GM20000 (cell line): ENCODE data around the gene YEATS2.

Source experiments
- DNase-seq: peaks from one replicate; pipeline ENCODE4 v3.0.0; 2012; ENCODE audit warnings: low spot score
- CTCF ChIP-seq: IDR thresholded peaks from 2 replicates; pipeline ENCODE4 v1.5.1; 2012; ENCODE audit warnings: mild to moderate bottlenecking, control low read depth; ENCODE audit errors: extremely low read depth, missing control alignments

The YEATS2 gene

DNA sequence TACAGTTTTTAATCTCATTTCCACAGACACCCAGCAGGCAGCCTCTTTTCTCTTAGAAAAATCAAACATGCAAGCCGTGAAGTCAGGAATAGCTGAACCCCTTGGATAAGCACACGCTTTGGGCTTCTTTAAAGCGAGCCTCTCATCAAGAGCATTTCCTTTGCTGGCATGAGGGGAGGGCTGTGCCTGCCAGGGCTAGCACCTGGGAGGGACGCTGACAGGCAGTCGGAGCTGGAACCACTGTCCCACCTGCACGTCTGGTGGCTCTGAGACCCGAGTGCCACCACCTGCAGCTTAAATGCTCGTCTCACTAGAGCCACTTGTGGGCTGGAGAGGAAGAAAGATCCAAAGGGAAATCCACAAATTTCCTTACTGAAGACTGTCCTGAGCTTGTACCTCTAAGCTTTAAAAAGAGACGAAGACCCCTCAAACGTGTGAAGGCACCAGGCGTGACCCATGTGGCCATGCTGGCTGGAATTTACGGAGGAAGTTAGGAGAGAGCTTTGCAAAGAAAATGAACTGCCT, 118.4 kb downstream of the YEATS2 start:
- no peak for DNase-seq
- TF ChIP-seq CTCF, result no peak

- DNase-seq, result no peak
- no peak for TF ChIP-seq CTCF
Observed at GRCh38 chr3:183816681-183817510, 119.3 kb downstream of the YEATS2 start.

DNA sequence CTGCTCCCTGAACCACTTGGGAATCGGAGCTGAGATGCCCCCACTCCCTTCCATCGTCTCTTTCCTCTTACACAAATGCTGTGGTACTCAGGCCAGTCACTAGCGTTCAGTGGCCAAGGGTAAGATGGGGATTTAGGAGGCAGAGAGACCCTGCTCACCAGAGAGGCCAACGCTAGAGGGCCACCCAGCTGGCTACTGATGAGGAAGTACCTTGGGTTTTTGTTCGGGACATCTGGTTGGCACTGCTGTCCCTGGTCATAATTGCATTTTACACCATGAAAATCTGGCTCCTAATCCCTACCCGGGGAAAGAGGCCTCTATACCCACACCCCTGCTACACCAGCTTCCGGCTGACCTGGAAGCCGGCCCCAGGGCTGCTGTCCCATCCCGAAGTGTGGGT, 120.0 kb downstream of the YEATS2 start:
- TF ChIP-seq CTCF, result no peak
- DNase-seq, result no peak

DNA sequence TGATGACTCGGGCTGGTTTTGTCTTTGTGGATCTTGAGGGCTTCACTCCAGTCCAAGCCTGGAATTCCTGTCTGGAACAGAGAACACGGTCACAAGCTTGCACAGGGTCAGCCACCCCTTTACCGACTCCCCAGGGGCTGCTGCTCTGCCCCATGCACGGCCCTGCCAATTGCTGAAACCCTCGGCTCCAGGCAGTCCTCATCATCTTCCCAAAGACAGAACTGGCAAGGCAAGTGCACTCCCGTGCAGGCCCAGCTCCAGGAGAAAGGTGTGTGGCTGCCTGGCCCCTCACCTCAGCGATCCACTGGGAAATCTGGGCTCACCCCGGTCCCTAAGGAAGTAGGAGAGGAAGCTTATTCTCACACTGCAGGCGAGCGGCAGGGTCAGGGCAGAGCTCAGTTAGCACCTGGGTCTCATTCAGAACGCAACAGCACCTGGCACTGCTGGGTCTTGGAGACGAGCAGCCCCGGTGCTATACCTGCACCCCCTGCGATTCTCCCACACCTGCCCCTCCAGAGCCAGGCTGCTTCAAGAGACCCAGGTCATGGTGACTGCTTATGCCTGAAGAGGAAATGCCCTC, 120.5 kb downstream of the YEATS2 start:
- no peak for TF ChIP-seq CTCF
- no peak for DNase-seq

- no peak for DNase-seq
- TF ChIP-seq CTCF, result no peak
Observed at GRCh38 chr3:183818706-183819624, 121.4 kb downstream of the YEATS2 start.

GRCh38 chr3:183819831-183820230, 122.2 kb downstream of the YEATS2 start:
- DNase-seq, result no peak
- no peak for TF ChIP-seq CTCF

DNA sequence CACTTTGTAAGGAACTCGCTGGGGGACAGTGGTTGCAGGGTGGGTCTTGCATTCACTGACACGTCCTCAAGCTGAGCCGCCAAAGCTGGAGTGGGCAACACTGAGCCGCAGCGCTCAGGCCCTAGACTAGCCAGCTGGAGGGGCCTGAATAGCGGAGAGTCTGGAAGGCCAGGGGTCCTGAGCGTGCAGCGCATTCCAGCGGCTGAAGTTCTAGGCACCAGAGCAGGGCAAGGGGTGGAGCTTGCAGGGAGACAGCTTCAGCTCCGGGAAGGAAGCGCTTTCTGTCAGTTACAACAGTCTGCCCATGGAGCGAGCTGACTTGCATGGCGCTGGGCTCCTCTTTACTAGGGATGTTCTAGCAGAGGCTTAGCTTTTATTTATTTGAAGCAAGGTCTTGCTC, 125.0 kb downstream of the YEATS2 start:
- TF ChIP-seq CTCF, result no peak
- no peak for DNase-seq
